GOT3 (cell line): ENCODE measurements around the gene ARHGAP32.
"Not testable (repeated sequence)": the region's sequence is repeated elsewhere in the genome, so short reads cannot be mapped to it uniquely, and the experiment has no call there.

Source experiments
- DNase-seq: peaks from one replicate; lab custom pipeline; 2025; ENCODE audit warnings: mixed read lengths; lab: John Stamatoyannopoulos, UW

ARHGAP32 gene

GRCh38 chr11:128929991-128930390 lies 262.1 kb downstream of the ARHGAP32 start:
- DNase-seq: no peak

- DNase-seq: no peak
Observed at GRCh38 chr11:128929468-128929867, 262.7 kb downstream of the ARHGAP32 start.

DNA sequence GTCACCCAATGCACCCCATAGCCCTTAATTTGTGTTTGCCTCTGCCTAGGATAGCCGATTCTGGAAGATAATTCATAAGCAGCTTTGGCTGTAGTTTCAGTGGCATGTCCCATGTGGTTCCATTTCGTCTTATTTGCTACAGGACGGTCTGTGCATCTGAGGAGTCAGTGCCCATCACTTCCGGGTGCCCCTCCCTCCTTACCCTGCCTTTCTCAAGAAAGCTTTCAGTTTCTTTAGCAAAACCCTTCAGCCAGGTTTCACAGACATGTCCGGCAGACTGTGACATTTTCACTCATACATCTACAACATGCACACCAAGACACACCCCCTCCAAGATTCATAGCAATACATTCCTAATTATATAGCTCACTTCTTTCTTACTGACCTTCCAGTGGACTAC lies 263.7 kb downstream of the ARHGAP32 start:
- no peak for DNase-seq

- no peak for DNase-seq
Observed at GRCh38 chr11:128927683-128928336, 264.3 kb downstream of the ARHGAP32 start.

GRCh38 chr11:128927108-128927461 lies 265.0 kb downstream of the ARHGAP32 start:
- no peak for DNase-seq

DNA sequence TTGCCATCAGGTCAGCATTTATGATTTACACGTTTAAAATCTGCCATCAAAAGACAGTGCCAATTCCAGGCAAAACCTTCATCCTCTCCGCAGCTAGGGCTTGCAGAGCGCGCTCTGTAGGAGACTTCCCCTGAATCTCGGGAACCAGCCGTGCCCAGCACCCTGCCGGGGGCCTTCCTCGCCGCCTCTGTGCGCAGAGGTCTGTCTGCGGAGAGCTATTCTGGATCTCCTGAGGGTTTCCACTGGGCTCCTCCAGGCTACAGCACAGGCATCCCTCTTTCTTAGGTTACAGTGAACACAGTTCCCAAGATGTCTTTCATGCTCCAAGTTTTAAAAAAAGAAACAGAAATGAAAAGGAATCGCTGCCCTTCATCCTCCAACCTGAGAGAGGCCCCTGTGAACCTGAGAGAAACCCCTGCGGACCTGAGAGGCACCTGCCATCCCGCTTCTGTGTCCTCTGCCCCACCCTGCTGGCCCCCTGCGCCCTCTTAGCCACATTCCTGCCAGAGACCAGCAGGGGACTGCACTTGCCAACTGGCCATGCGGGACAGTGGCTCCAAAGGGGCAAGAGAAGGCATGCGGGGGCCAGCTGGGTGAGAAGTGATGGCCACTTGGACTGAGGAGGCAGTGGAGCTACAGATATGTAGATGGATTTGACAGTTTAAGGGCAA lies 265.6 kb downstream of the ARHGAP32 start:
- no peak for DNase-seq

DNA sequence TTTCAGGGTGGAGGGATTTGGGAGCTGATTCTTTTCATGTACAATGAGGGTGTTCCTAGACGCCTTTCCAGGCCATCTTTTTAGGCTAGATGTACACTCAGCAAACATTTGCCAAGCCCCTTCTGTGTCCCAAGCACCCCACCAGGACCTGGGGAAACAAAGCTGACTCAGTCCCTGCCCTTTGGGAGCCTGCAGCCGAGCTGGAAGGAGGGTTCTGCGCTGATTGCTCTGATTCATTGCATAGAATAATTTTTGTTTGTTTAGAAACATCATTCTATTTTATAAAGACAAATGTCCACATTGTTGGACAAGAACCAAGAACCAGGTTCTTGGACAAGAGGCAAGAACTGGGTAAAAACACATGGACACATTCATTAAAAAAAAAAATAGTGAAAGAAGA lies 266.1 kb downstream of the ARHGAP32 start:
- DNase-seq: no peak

DNA sequence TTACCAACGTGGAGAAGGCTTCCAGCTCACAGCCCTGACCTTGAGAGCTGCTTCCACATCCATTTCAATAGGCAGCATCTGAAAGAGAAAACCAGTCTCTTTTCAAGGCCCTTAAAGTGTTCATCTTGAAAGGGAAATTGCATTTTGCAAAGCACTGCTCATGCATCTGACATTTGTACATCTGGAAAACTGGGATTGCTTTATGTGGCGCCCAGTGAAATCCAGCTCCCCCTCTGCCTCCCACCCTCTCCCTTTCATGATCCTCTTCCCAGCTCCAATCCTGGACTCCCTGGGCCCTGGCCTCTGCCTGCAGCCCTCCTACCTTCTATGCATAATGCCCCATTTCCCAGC lies 266.9 kb downstream of the ARHGAP32 start:
- DNase-seq: no peak

- DNase-seq: no peak
Observed at GRCh38 chr11:128924510-128925249, 267.4 kb downstream of the ARHGAP32 start.

- no peak for DNase-seq
Observed at GRCh38 chr11:128924104-128924503, 268.0 kb downstream of the ARHGAP32 start.

DNA sequence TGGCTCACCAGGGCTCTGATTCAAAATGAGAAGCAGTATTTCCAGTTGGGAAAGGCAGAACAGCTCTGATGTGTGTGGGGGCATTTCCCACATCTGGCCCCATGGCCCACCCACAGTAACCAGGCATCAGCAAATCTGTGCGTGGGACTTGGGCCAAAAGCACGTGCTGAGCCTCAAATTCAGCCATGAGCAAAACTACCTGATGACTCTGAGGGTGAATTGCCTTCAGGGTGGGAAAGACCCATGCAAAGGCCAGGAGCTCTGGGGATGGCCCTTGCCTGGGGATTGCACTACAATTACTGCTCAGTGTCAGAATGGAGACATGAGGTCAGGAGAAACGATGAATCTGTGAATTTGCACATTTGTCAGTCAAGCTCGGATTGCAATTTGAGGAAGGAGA lies 270.3 kb downstream of the ARHGAP32 start:
- DNase-seq: no peak

GRCh38 chr11:128920666-128921065 lies 271.5 kb downstream of the ARHGAP32 start:
- no peak for DNase-seq

- DNase-seq: not testable (repeated sequence)
Observed at GRCh38 chr11:128919635-128920034, 272.5 kb downstream of the ARHGAP32 start.

GRCh38 chr11:128919216-128919615 lies 272.9 kb downstream of the ARHGAP32 start:
- no peak for DNase-seq

- DNase-seq: no peak
Observed at GRCh38 chr11:128917144-128917724, 274.9 kb downstream of the ARHGAP32 start.

GRCh38 chr11:128916681-128917080 lies 275.4 kb downstream of the ARHGAP32 start:
- no peak for DNase-seq

DNA sequence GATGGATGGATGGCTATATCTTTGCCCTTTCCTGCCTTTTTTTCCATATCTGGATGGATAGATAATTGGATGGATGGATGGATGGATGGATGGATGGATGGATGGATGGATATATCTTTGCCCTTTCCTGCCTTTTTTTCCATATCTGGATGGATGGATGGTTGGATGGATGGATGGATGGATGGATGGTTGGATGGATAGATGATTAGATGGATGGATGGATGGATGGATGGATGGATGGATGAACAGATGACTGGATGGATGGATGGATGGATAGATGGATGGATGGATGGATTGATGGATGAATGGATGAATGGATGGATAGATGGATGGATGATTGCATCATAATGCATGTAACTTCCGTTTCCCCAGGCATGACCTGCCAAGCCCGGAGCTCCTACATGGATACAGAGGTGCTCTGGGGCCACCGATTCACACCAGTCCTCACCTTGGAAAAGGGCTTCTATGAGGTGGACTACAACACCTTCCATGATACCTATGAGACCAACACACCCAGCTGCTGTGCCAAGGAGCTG lies 276.0 kb downstream of the ARHGAP32 start:
- DNase-seq: no peak

- DNase-seq: no peak
Observed at GRCh38 chr11:128915149-128915521, 277.0 kb downstream of the ARHGAP32 start.
